Mesendoderm (in vitro differentiated cells): ENCODE results near the gene DDRGK1.
A peak's percentile ranks its signal among the peaks of the same experiment; 100 is the strongest.
"Not testable (repeated sequence)": the region's sequence is repeated elsewhere in the genome, so short reads cannot be mapped to it uniquely, and the experiment has no call there.

Experiments used
- DNase-seq: peaks from one replicate; pipeline ENCODE4 v3.0.0; 2013
- H2AK5ac ChIP-seq: 2 replicates; pipeline ENCODE4 v1.6.1; 2013; ENCODE audit warnings: low read length, inconsistent platforms
- H2BK120ac ChIP-seq: 2 replicates; pipeline ENCODE4 v1.6.1; 2013; ENCODE audit warnings: low read depth, mild to moderate bottlenecking, low read length, moderate library complexity, mixed read lengths
- H2BK15ac ChIP-seq: replicated peaks from 2 replicates; pipeline ENCODE4 v1.6.1; 2013; ENCODE audit warnings: low read depth, mild to moderate bottlenecking, moderate library complexity
- H2BK5ac ChIP-seq: 2 replicates; pipeline ENCODE4 v1.6.1; 2013; ENCODE audit warnings: low read length, inconsistent platforms
- H3K18ac ChIP-seq: 2 replicates; pipeline ENCODE4 v1.6.1; 2013; ENCODE audit warnings: mild to moderate bottlenecking, low read length, mixed read lengths
- H3K23ac ChIP-seq: one replicate; pipeline ENCODE4 v1.6.1; 2013; ENCODE audit warnings: low read length
- H3K27ac ChIP-seq: 2 replicates; pipeline ENCODE4 v1.5.1; 2013; ENCODE audit warnings: low read depth, mild to moderate bottlenecking, inconsistent platforms, low read length, moderate library complexity
- H3K27me3 ChIP-seq: 2 replicates; pipeline ENCODE4 v1.6.1; 2013; ENCODE audit warnings: low read length, control low read depth, mild to moderate bottlenecking, inconsistent platforms; ENCODE audit not compliant: insufficient read depth, poor library complexity
- H3K36me3 ChIP-seq: 2 replicates; pipeline ENCODE4 v1.6.1; 2013; ENCODE audit warnings: low read length, inconsistent platforms; ENCODE audit not compliant: control insufficient read depth, insufficient read depth
- H3K4ac ChIP-seq: one replicate; pipeline ENCODE4 v1.6.1; 2013; ENCODE audit warnings: low read depth, mild to moderate bottlenecking, low read length, moderate library complexity
- H3K4me1 ChIP-seq: 2 replicates; pipeline ENCODE4 v1.6.1; 2013; ENCODE audit warnings: low read depth, low read length, inconsistent platforms; ENCODE audit not compliant: control insufficient read depth
- H3K4me2 ChIP-seq: 2 replicates; pipeline ENCODE4 v1.6.1; 2013; ENCODE audit warnings: low read length
- H3K4me3 ChIP-seq: 2 replicates; pipeline ENCODE4 v1.5.1; 2013; ENCODE audit warnings: mild to moderate bottlenecking, low read length
- H3K56ac ChIP-seq: one replicate; pipeline ENCODE4 v1.6.1; 2013; ENCODE audit warnings: low read length
- H3K79me1 ChIP-seq: 2 replicates; pipeline ENCODE4 v1.6.1; 2013; ENCODE audit warnings: low read length, inconsistent platforms
- H3K79me2 ChIP-seq: 2 replicates; pipeline ENCODE4 v1.6.1; 2013; ENCODE audit warnings: mild to moderate bottlenecking, low read length; ENCODE audit not compliant: control insufficient read depth, insufficient read depth
- H3K9ac ChIP-seq: 2 replicates; pipeline ENCODE4 v1.6.1; 2013; ENCODE audit warnings: low read length, inconsistent platforms
- H4K5ac ChIP-seq: one replicate; pipeline ENCODE4 v1.6.1; 2013; ENCODE audit warnings: low read length
- H4K8ac ChIP-seq: one replicate; pipeline ENCODE4 v1.6.1; 2013; ENCODE audit warnings: low read depth, mild to moderate bottlenecking, control low read depth, low read length, moderate library complexity
- WGBS: extraction: QIAGEN DNeasy Blood & Tissue Kit; methylation state at CpG from one replicate; pipeline ENCODE4 v1.1.7; 2013; ENCODE audit warnings: low lambda C conversion rate, missing lambda C conversion rate; ENCODE audit not compliant: insufficient coverage; ENCODE audit errors: extremely low coverage; 5-methylcytosine and 5-hydroxymethylcytosine counted together

DDRGK1 gene

GRCh38 chr20:3160418-3160817, 44.1 kb downstream of the DDRGK1 start:
- no peak overlapping the region for H3K18ac ChIP-seq
- peaks cover 3% of the 10 kb centered on the region for H3K27me3 ChIP-seq
- H3K23ac ChIP-seq = no peak overlapping the region
- WGBS = no CpG with 5 or more reads among the region's 6 CpGs
- no peak overlapping the region for H3K9ac ChIP-seq
- H3K27ac ChIP-seq = no peak overlapping the region
- no peaks in the 10 kb centered on the region for H3K36me3 ChIP-seq
- no peak overlapping the region for H4K5ac ChIP-seq
- H3K56ac ChIP-seq = no peak overlapping the region
- no peak overlapping the region for H3K4me3 ChIP-seq
- no peak for DNase-seq
- peaks cover 17% of the 10 kb centered on the region for H3K79me1 ChIP-seq
- H3K4me2 ChIP-seq = no peak overlapping the region
- H3K4me1 ChIP-seq = peaks cover 3% of the 10 kb centered on the region
- no peak overlapping the region for H2AK5ac ChIP-seq
- H3K79me2 ChIP-seq = peaks cover 32% of the 10 kb centered on the region
- no peak overlapping the region for H2BK120ac ChIP-seq
- no peak overlapping the region for H2BK15ac ChIP-seq
- no peak overlapping the region for H4K8ac ChIP-seq
- no peak overlapping the region for H3K4ac ChIP-seq
- H2BK5ac ChIP-seq = no peak overlapping the region

- Histone ChIP-seq H3K4me2 (peak overlapping the region; percentile 100), H3K4ac (no peak overlapping the region), H3K18ac (no peak overlapping the region), H3K23ac (peak overlapping the region; percentile 80), H3K27ac (peak overlapping the region; percentile 25), H3K4me3 (peak overlapping the region; percentile 91), H3K79me2 (peaks cover 37% of the 10 kb centered on the region), H3K9ac (peak overlapping the region; percentile 82), H2BK15ac (no peak overlapping the region), H4K8ac (no peak overlapping the region), H3K4me1 (peaks cover 3% of the 10 kb centered on the region), H3K79me1 (peaks cover 18% of the 10 kb centered on the region), H2AK5ac (peak overlapping the region; percentile 24), H2BK5ac (peak overlapping the region; percentile 9), H4K5ac (peak overlapping the region; percentile 91), H3K27me3 (peaks cover 3% of the 10 kb centered on the region), H3K36me3 (no peaks in the 10 kb centered on the region), H2BK120ac (no peak overlapping the region), H3K56ac (peak overlapping the region; percentile 89)
- WGBS = no CpG with 5 or more reads among the region's 10 CpGs
- peak; percentile 68 for DNase-seq
These were observed 45.5 kb downstream of the DDRGK1 start for GRCh38 chr20:3158968-3159431.

- Histone ChIP-seq H3K56ac (no peak overlapping the region), H4K5ac (no peak overlapping the region), H3K23ac (no peak overlapping the region), H4K8ac (no peak overlapping the region), H2AK5ac (no peak overlapping the region), H3K9ac (no peak overlapping the region), H3K27me3 (peaks cover 3% of the 10 kb centered on the region), H3K18ac (no peak overlapping the region), H2BK15ac (no peak overlapping the region), H2BK5ac (no peak overlapping the region), H3K27ac (no peak overlapping the region), H3K79me1 (peaks cover 22% of the 10 kb centered on the region), H2BK120ac (no peak overlapping the region), H3K79me2 (peaks cover 44% of the 10 kb centered on the region), H3K4me1 (peaks cover 3% of the 10 kb centered on the region), H3K4me3 (no peak overlapping the region), H3K4me2 (no peak overlapping the region), H3K36me3 (no peaks in the 10 kb centered on the region), H3K4ac (no peak overlapping the region)
- WGBS = no CpG with 5 or more reads among the region's 11 CpGs
- DNase-seq = no peak
These were observed 46.7 kb downstream of the DDRGK1 start for GRCh38 chr20:3157817-3158216.

- Histone ChIP-seq H2BK15ac (no peak overlapping the region), H3K9ac (no peak overlapping the region), H3K4me3 (no peak overlapping the region), H3K4me2 (no peak overlapping the region), H3K79me1 (peaks cover 22% of the 10 kb centered on the region), H3K36me3 (no peaks in the 10 kb centered on the region), H3K18ac (no peak overlapping the region), H2BK5ac (no peak overlapping the region), H3K27ac (no peak overlapping the region), H3K56ac (no peak overlapping the region), H4K8ac (no peak overlapping the region), H3K23ac (no peak overlapping the region), H3K4me1 (peaks cover 3% of the 10 kb centered on the region), H2AK5ac (no peak overlapping the region), H4K5ac (no peak overlapping the region), H2BK120ac (no peak overlapping the region), H3K4ac (no peak overlapping the region), H3K79me2 (peaks cover 44% of the 10 kb centered on the region), H3K27me3 (peaks cover 3% of the 10 kb centered on the region)
- DNase-seq = no peak
- WGBS = no CpG with 5 or more reads among the region's 8 CpGs
These were observed 47.5 kb downstream of the DDRGK1 start for GRCh38 chr20:3156811-3157619.

GRCh38 chr20:3152057-3152644, 52.3 kb downstream of the DDRGK1 start:
- not testable (repeated sequence) for DNase-seq, H2BK120ac ChIP-seq, H3K27me3 ChIP-seq, H3K4me2 ChIP-seq, H2BK15ac ChIP-seq, H2BK5ac ChIP-seq, H3K36me3 ChIP-seq, H3K18ac ChIP-seq, H4K5ac ChIP-seq, H3K4ac ChIP-seq, H4K8ac ChIP-seq, H3K56ac ChIP-seq, H3K9ac ChIP-seq, H3K23ac ChIP-seq, H3K27ac ChIP-seq, H3K4me3 ChIP-seq, H3K4me1 ChIP-seq, H2AK5ac ChIP-seq
- Histone ChIP-seq H3K79me2 (peaks cover 26% of the 10 kb centered on the region), H3K79me1 (peaks cover 23% of the 10 kb centered on the region)
- no CpG with 5 or more reads among the region's 10 CpGs for WGBS
